ENCODE measurements around the gene PIK3CA.

Gene PIK3CA

GRCh38 chr3:179158336-179159039 lies 10.3 kb downstream of the PIK3CA start:
- DNase-seq, result no peak

- DNase-seq, result no peak
These were observed 15.3 kb downstream of the PIK3CA start for GRCh38 chr3:179163503-179163902.

- DNase-seq, result no peak
These were observed 16.7 kb downstream of the PIK3CA start for GRCh38 chr3:179164857-179165256.

- DNase-seq, result peak in 1 of 2 experiments; percentile 29
These were observed 18.5 kb downstream of the PIK3CA start for GRCh38 chr3:179166561-179167201.

- no peak for DNase-seq
These were observed 20.8 kb downstream of the PIK3CA start for GRCh38 chr3:179168918-179169317.

GRCh38 chr3:179172546-179172945 lies 24.4 kb downstream of the PIK3CA start:
- DNase-seq, result no peak

- DNase-seq, result no peak
These were observed 26.2 kb downstream of the PIK3CA start for GRCh38 chr3:179174316-179174715.

GRCh38 chr3:179174898-179175297 lies 26.7 kb downstream of the PIK3CA start:
- DNase-seq, result no peak

GRCh38 chr3:179175358-179175757 lies 27.2 kb downstream of the PIK3CA start:
- DNase-seq, result no peak

- no peak for DNase-seq
These were observed 29.5 kb downstream of the PIK3CA start for GRCh38 chr3:179177611-179178010.

GRCh38 chr3:179179256-179179655 lies 31.1 kb downstream of the PIK3CA start:
- no peak for DNase-seq

- DNase-seq, result no peak
These were observed 32.0 kb downstream of the PIK3CA start for GRCh38 chr3:179179979-179180759.

- DNase-seq, result peak in 1 of 2 experiments; percentile 35
These were observed 32.9 kb downstream of the PIK3CA start for GRCh38 chr3:179181021-179181472.

GRCh38 chr3:179181993-179182551 lies 33.9 kb downstream of the PIK3CA start:
- DNase-seq, result no peak

GRCh38 chr3:179182902-179183301 lies 34.7 kb downstream of the PIK3CA start:
- no peak for DNase-seq

- no peak for DNase-seq
These were observed 36.7 kb downstream of the PIK3CA start for GRCh38 chr3:179184826-179185225.

- no peak for DNase-seq
These were observed 38.3 kb downstream of the PIK3CA start for GRCh38 chr3:179186426-179186825.

GRCh38 chr3:179189759-179190158 lies 41.6 kb downstream of the PIK3CA start:
- DNase-seq, result peak in 1 of 2 experiments; percentile 47

GRCh38 chr3:179190581-179190980 lies 42.4 kb downstream of the PIK3CA start:
- DNase-seq, result no peak

GRCh38 chr3:179192542-179192941 lies 44.4 kb downstream of the PIK3CA start:
- no peak for DNase-seq

GRCh38 chr3:179194931-179195330 lies 46.8 kb downstream of the PIK3CA start:
- DNase-seq, result no peak

GRCh38 chr3:179196098-179196497 lies 47.9 kb downstream of the PIK3CA start:
- no peak for DNase-seq

GRCh38 chr3:179196700-179197099 lies 48.5 kb downstream of the PIK3CA start:
- no peak for DNase-seq

All from NCI-H446 (cell line).